HG02588 (cell line): ENCODE measurements around the gene NEURL3.
"Not testable (repeated sequence)": the region's sequence is repeated elsewhere in the genome, so short reads cannot be mapped to it uniquely, and the experiment has no call there.

Experiments used
- ATAC-seq: cut with Tn5 transposase; IDR thresholded peaks from one replicate; pipeline ENCODE4 v1.9.1; 2021; ENCODE audit warnings: mild to moderate bottlenecking, moderate library complexity; ENCODE audit not compliant: unreplicated experiment

Gene NEURL3

DNA sequence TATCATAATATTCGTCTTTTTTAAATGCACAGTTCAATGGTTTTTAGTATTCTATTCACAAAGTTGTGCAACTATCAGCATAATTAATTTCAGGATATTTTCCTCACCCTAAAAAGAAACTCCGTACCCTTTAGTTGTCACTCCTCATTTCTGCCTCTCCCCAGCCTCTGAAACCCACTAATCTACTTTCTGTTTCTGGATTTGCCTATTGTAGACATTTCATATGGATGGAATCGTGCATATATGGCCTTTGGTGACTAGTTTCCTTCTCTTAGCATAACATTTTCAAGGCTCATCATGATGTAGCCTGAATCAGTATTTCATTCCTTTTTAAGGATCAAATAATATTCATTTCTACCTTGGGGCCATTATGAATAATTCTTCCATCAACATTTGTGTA lies 18.5 kb downstream of the NEURL3 start:
- ATAC-seq: no peak

DNA sequence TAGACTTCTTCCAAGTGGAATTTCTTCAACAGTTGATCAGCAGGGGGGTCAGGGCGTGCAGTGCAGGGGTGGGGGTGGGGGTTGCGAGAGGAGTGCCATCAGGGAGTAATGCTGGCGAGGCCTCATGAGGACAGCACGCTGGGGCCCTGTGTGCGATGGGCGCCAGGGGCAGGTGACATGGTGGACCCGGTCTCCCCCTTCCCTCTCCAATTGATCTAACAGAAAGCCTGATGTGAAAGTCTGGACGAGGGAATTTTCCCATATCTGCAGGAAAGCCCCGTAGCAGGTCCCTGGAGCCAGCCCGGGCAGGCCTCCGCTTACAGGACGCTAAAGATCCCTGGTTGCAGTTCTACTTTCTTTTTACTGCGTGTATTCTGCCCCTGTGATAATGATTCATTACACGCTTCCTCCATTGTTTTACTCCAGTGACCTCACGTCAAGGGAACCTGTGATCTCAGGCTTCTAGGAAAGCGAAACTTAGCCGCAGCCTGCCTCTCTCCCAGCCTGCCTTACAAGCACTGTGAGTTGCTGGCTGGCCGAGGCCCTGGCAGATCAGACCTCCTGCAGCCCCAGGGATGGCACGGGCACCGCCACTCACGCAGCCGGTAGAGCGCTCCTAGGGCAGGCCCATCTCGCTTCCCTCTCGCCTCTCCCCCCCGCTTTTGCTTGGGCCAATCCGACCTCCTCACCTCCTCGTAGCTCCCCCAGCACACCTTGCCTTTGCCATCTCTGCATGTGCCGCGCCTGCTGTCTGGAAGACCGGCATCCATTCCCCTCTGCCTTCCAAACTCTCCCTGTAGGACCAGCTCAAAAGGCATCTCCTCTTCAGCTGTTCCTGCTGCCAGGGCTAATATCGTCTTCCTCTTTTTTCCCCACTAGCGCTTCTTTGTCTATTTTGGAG lies 19.2 kb downstream of the NEURL3 start:
- peak; percentile 67 for ATAC-seq

DNA sequence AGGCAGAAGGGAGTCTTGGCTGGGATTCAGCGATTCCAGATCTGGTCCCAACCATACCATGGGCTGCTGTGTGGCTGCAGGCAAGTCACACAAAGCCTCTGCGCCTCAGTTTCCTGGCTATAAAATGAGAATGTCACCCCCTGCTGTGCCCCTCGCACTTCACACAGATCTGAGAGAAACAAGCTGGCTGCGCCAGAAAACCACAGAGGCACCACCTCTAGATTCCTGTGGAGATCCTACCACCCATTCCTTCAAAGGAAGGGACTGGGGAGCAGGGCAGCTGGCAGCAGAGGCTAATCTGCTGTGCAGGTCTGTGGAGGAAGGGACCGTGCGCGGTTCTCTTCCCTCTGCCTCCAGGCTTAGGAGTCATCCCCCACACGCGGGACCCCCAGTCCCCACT lies 19.8 kb downstream of the NEURL3 start:
- ATAC-seq: no peak

DNA sequence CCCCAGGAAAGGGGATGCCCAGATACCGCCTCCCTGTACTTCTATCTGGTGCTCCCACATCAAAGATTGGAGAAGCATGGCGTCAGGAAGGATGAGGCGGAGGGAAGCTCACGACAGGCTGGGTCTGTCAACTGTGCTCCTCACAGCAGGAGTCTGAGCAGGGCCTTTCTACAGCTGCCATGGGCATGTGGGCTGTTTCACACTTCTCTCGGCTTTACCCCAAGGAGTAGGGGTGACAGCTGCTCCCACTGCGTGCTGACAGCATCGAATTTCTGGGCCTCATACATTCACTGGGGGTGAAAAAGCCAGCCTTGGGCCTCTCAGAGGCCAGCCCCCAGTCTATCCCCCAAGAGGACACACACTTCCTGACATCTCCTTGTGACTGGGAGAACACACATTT lies 21.1 kb downstream of the NEURL3 start:
- no peak for ATAC-seq

DNA sequence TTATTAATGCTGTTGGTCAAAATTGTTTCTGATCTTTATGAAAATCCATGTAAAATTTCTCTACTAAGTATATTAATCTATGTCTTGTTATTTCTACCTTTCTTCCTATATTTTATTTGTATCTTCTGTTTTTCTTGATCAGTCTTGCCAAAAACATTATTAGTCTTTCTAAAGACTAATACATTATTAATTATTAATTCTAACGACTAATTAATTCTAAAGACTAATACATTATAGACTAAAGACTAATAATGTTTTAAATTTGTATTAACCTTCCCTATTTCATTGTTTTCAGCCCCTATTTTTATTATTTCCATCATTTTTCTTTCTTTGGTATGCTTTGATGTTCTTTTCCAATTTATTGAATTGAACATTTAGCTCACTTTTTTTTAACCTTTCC lies 27.7 kb downstream of the NEURL3 start:
- no peak for ATAC-seq

DNA sequence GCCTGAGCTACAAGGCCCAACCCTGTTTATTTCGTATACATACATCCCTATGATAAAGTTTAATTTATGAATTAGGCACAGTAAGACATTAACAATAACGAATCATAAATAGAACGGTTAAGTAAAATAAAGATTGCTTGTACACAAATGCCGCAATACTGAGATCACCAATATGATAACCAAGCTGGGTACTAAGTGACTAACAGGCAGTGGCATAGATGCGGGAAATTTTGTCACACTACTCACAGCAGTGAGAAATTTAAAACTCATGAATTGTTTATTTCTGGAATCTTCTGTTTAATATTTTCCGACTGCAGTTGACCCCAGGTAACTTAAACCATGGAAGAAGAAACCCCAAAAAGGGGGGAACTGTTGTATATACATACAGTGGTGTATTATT lies 33.4 kb downstream of the NEURL3 start:
- no peak for ATAC-seq

DNA sequence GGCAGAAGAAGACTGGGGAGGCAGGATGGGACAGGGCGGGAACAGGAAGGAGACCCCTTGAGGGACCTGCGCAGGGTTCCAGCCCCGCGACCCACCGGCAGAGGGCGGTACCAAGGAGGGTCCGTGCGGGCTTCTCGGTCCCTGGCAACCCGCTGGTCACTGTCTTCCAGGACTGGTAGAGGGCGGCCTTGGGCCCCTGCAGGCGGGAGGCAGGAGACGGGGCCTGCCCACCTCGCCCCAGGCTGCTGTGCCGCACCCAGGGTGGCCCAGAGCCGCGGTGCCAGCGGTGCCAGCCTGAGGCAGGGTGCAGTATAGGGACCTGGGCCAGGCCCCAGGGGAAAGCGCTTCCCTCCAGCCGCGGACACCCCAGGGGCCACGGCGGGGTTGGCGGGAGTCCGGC lies 34.5 kb downstream of the NEURL3 start:
- peak; percentile 46 for ATAC-seq

DNA sequence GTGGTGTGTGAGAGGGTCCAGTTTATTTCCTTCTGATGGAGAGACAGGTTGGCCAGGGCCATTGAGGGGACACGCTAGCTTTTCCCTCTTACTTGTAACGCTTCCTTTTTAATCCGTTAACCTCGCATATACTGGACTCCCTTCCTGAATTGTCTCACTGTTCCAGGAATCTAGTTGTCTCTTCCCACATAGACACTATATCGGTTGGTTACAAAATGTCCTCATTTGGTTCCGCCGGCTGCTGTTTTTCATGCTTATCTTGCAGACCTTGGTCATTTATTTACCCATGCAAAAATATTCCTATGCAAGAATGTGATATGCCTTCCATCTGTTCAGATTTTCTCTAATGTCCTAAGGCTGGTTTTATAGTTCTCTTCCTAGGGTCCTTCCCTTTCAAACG lies 35.0 kb downstream of the NEURL3 start:
- no peak for ATAC-seq

DNA sequence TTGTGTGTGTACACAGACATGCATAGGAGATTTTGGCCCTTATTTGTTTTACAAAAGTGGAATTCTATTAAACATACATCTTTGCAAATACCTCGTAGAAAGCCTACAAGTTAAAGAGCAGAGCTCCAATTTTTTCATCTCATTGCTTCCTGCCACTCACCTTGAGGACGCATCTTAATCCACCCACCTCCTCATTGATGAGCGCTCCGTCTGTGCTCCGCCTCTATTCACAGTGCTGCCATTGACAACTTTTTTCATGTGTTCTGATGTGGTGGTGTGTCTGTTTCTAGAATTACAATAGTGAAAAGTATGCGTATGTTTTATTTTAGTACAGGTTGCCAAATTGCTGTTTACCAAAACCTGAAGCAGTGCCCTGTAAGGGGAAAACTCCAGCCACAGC lies 36.3 kb downstream of the NEURL3 start:
- ATAC-seq: no peak

DNA sequence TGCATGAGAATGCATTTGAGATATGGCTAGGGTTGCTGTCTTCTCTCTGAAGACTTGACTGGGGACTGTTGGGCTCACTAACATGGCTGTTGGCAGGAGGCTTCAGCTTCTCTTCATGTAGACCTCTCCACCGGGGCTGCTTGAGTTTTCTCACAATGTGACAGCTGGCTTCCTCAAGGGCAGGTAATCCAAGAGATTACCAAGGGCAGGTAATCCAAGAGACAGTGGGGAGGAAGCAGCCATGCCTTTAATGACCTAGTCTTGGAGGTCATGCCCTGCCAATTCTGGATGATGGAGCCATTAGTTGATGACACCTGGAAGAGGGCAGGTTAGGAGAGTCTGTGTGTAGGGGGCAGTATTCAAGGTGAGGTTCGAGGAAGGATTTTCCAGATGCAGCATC lies 40.5 kb downstream of the NEURL3 start:
- ATAC-seq: no peak

DNA sequence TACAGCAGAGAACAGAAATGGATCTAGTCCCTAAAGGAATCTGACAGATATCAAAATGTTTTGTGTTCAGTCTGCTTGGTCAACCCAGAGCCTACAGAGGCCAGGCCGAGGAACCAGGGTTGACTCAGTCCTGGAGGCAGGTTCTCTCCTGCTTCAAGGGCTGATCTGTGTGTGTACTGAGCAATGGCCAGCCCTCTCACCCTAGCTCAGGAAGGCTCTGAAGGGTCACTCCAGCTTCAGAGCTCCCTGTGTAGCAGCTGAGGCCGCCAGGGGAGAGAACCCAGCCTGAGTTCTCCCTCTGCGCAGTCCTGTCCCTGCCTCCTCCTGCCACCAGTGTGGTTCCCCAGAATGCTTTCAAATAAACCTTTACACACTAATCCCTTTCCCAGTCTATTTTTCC lies 41.1 kb downstream of the NEURL3 start:
- ATAC-seq: no peak

DNA sequence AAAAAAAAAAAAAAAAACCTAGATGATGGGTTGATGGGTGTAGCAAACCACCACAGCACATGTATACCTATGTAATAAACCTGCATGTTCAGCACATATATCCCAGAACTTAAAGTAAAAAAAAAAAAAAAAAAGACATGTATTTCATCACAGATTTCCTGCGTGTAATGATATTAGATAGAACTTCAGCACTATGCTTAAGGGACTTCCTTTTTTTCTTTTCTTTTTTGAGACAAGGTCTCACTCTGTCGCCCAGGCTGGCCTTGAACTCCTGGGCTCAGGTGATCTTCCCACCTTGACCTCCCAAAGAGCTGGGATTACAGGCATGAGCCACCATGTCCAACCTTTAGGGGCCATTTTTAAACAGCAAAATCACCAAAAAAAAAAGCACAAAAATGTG lies 42.0 kb downstream of the NEURL3 start:
- no peak for ATAC-seq

DNA sequence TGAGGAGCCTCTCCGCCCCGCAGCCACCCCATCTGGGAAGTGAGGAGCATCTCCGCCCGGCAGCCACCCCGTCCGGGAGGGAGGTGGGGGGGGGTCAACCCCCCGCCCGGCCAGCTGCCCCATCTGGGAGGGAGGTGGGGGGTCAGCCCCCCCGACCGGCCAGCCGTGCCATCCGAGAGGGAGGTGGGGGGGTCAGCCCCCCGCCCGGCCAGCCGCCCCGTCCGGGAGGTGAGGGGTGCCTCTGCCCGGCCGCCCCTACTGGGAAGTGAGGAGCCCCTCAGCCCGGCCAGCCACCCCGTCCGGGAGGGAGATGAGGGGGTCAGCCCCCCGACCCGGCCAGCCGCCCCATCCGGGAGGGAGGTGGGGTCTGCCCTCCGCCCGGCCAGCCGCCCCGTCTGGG lies 43.5 kb downstream of the NEURL3 start:
- not testable (repeated sequence) for ATAC-seq

DNA sequence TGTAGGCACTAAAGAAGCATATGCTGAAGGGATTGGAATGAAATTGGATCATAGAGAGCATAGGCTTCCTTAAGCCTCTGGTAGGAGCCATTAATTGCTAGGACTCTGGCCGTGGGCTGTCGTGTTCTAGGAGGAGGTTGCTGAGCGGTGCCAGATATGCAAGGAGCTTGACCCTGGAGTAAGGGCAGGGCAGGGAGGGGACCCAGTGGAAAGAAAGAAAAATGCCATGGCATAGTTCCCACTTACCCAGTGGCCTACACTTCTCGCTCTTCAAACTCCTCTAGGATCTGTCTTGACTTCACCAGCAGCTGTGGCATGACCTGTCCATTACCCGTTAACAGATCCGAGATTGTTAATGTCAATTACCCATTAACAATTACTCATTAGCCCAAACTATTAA lies 53.1 kb downstream of the NEURL3 start:
- ATAC-seq: no peak

DNA sequence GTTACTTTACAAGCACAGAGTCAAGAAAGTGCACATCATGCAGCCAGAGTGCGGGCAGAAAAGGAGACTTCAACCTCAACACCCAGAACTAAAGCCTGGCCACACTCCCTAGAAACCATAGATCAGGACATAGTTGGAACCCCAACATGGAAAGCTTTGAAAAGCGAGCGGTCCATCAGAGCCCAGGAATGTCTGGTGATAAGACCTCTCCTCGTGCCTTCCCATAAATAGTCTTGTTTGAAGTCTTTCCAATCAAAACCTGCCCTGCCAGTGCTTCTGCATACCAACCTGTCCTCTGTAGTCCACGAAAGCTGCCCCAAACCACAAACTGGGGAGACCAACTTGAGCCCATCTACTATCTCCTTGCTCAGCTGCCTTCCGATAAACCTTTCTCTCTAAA lies 55.5 kb downstream of the NEURL3 start:
- no peak for ATAC-seq

DNA sequence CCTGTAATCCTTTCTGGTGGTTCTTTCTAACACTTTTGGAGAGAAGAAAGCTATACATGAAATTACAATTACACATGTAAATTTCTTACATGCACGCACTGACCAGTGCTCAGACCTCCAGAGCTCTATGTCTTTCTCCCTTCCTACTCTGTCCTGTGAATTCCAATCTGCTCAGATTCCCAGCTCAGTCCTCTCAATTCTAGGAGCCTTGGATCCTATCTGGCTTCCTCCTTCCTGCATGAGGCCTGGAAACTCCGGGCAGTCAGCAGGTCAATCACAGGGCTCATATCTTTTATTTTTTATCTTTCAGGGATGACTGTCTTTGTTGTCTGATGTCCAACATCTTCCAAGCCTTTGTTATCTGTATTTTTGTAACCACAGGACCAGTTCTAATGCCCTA lies 56.0 kb downstream of the NEURL3 start:
- no peak for ATAC-seq

DNA sequence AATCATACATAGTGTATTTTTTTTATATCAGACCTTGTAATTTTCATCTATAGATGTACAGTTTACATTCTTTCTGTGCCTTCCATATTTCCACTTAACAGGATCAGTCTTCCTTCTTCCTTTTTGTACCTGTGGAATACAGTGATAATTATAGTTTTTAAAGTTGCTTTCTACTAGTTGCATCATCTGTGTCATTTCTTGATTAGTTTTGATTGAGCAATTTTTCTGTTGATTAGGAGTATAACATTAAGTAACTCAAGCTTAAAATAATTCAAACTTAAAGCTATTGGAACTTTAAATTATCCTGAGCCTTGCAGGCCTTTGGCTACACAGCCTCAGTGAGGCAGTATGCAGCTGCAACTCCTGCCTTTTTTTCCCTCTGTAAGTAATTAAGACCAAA lies 57.4 kb downstream of the NEURL3 start:
- ATAC-seq: no peak
